ENCODE results near the gene HNRNPC.

DNA sequence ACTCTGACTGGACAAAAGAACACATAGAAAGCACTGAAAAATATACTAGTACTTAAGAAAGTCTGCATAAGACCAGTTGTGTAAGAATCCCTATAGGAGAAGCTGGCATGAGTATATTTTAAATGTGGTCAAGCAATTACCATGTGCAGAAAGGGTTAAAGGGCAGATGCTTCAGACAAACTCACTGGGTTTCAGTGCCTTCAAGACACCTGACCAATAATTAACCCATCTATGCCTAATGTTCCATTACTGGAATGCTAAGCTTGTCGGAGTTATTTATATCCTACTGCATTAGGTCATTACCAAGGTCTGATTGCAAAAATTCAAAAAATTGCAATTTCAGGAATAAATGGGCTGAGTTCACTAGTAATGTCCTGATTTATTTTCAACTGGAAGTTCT, 41.3 kb downstream of the HNRNPC start:
- no peak for TF ChIP-seq GATA3 (IDR thresholded peaks at IDR 0.05; ENCODE audit: low read depth, low read length)
- no peak for TF ChIP-seq GATA2 (IDR thresholded peaks at IDR 0.05; ENCODE audit: low read depth, low read length)
